Right lobe of liver (tissue), 4 donors: ENCODE measurements around the gene SAV1.

ENCODE experiments used
- CTCF ChIP-seq, 4 donors: fragments of 200-600 bp in 3 of 4; fragments of 450-650 bp in 1 of 4; IDR thresholded peaks; one replicate each; pipeline versions ENCODE4 v1.5.1 to v1.8.0; 2016 to 2022; ENCODE audit warnings: antibody characterized with exemption in 4 of 4, mild to moderate bottlenecking in 2 of 4
- POLR2A ChIP-seq: fragments of 450-650 bp; IDR thresholded peaks from one replicate; pipeline ENCODE4 v1.6.1; 2017; ENCODE audit warnings: antibody characterized with exemption, mild to moderate bottlenecking
- donor health status: DM: no; HTN: no; CAD: no.
- donor health status: DM: no; HTN: no; CAD: no.
- donor health status: DM: no; HTN: yes; CAD: no.

DNA sequence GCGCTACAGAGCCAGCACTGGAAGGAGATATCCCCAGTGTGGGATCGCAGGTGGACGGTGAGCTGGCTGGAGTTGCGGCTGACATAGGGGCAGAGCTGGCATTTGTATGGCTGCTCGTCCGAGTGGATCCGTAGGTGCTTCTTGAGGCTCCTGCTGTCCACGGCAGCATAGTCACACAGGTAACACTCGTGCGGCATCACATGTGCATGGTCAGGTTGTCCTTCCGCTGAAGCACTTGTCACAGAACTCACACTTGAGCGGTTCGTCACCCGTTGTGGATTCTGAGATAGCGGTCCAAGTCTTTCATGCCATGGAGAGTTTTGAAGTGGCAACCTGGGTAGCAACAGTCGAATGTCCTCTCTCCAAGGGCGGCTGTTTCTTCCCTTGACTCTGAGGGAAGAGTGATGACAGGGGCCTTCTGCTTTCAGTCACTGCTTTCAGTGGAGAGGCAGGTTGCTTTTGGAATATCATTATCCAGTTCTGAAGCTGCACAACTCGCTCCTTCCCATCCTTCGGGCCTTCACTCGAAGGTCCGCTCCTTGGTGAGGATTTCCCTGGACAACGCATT is 37.0 kb upstream of the SAV1 start:
- TF ChIP-seq CTCF (IDR thresholded peaks at IDR 0.05) (no peak), POLR2A (no peak)
